ENCODE data around the gene VWA5A. TPM values are rescaled to one million over a fixed set of nuclear protein-coding genes. Genes with fewer than 3 reads are reported as not detected.

VWA5A gene
- polyA plus RNA-seq, 1 experiment, result 27.9 TPM

- CTCF ChIA-PET, result interaction anchor here (0.6 kb wide), 1 partner anchor 1965 kb away, joined by 6 read pairs; no protein-coding TSS in a partner anchor
- no peak for DNase-seq (ENCODE audit: low read depth, low spot score)
- POLR2A ChIA-PET, result no interaction called here
- H3K27me3 ChIP-seq (ENCODE audit: control insufficient read depth, insufficient read depth, low read length), result peaks cover 2% of the 10 kb centered on the region
- no peak overlapping the region for H3K27ac ChIP-seq (ENCODE audit: low read depth, low read length)
- H3K9me3 ChIP-seq (ENCODE audit: control insufficient read depth, insufficient read depth, low read length), result no peaks in the 10 kb centered on the region
- no peak for TF ChIP-seq CTCF (IDR thresholded peaks at IDR 0.05; ENCODE audit: low read depth, low read length)
- no peak overlapping the region for H3K4me3 ChIP-seq (ENCODE audit: low read depth, low read length)
These were observed 20.5 kb upstream of the VWA5A start for GRCh38 chr11:124094731-124095130.

GRCh38 chr11:124096364-124096763, 18.9 kb upstream of the VWA5A start:
- POLR2A ChIA-PET, result no interaction called here
- CTCF ChIA-PET, result interaction anchor here (0.5 kb wide), 1 partner anchor 234 kb away, joined by 3 read pairs; no protein-coding TSS in a partner anchor
- no peak overlapping the region for H3K27ac ChIP-seq (ENCODE audit: low read depth, low read length)
- no peaks in the 10 kb centered on the region for H3K9me3 ChIP-seq (ENCODE audit: control insufficient read depth, insufficient read depth, low read length)
- no peak for TF ChIP-seq CTCF (IDR thresholded peaks at IDR 0.05; ENCODE audit: low read depth, low read length)
- no peak for DNase-seq (ENCODE audit: low read depth, low spot score)
- H3K27me3 ChIP-seq (ENCODE audit: control insufficient read depth, insufficient read depth, low read length), result peaks cover 2% of the 10 kb centered on the region
- H3K4me3 ChIP-seq (ENCODE audit: low read depth, low read length), result no peak overlapping the region

GRCh38 chr11:124098141-124098540, 17.1 kb upstream of the VWA5A start:
- no peak overlapping the region for H3K27ac ChIP-seq (ENCODE audit: low read depth, low read length)
- H3K9me3 ChIP-seq (ENCODE audit: control insufficient read depth, insufficient read depth, low read length), result no peaks in the 10 kb centered on the region
- peaks cover 2% of the 10 kb centered on the region for H3K27me3 ChIP-seq (ENCODE audit: control insufficient read depth, insufficient read depth, low read length)
- no peak for DNase-seq (ENCODE audit: low read depth, low spot score)
- H3K4me3 ChIP-seq (ENCODE audit: low read depth, low read length), result no peak overlapping the region
- TF ChIP-seq CTCF (IDR thresholded peaks at IDR 0.05; ENCODE audit: low read depth, low read length), result no peak
- POLR2A ChIA-PET, result no interaction called here
- CTCF ChIA-PET, result interaction anchor here (1.0 kb wide), 1 partner anchor 29 kb away, joined by 4 read pairs; no protein-coding TSS in a partner anchor

GRCh38 chr11:124101737-124102136, 13.5 kb upstream of the VWA5A start:
- no peaks in the 10 kb centered on the region for H3K9me3 ChIP-seq (ENCODE audit: control insufficient read depth, insufficient read depth, low read length)
- ChIA-PET CTCF (no interaction called here), POLR2A (no interaction called here)
- no peak for TF ChIP-seq CTCF (IDR thresholded peaks at IDR 0.05; ENCODE audit: low read depth, low read length)
- no peak for DNase-seq (ENCODE audit: low read depth, low spot score)
- peaks cover 9% of the 10 kb centered on the region for H3K27me3 ChIP-seq (ENCODE audit: control insufficient read depth, insufficient read depth, low read length)
- H3K27ac ChIP-seq (ENCODE audit: low read depth, low read length), result no peak overlapping the region
- no peak overlapping the region for H3K4me3 ChIP-seq (ENCODE audit: low read depth, low read length)

GRCh38 chr11:124108156-124108555, 7.1 kb upstream of the VWA5A start:
- Histone ChIP-seq H3K9me3 (ENCODE audit: control insufficient read depth, insufficient read depth, low read length) (no peaks in the 10 kb centered on the region), H3K27me3 (ENCODE audit: control insufficient read depth, insufficient read depth, low read length) (peaks cover 7% of the 10 kb centered on the region), H3K4me3 (ENCODE audit: low read depth, low read length) (no peak overlapping the region), H3K27ac (ENCODE audit: low read depth, low read length) (no peak overlapping the region)
- DNase-seq (ENCODE audit: low read depth, low spot score), result no peak
- TF ChIP-seq CTCF (IDR thresholded peaks at IDR 0.05; ENCODE audit: low read depth, low read length), result peak; percentile 29
- POLR2A ChIA-PET, result no interaction called here
- CTCF ChIA-PET, result interaction anchor here (1.0 kb wide), 1 partner anchor 222 kb away, joined by 3 read pairs; no protein-coding TSS in a partner anchor
